Measurements from ENCODE around the gene PRMT9.

Gene PRMT9

GRCh38 chr4:147617841-147618691 is 65.9 kb downstream of the PRMT9 start:
- peak in 1 of 2 donors; percentile 50 for DNase-seq

GRCh38 chr4:147617173-147617840 is 66.7 kb downstream of the PRMT9 start, which contains the start of gene TMEM184C:
TMEM184C (plus strand) TSS chr4:147617397; CDS start chr4:147617957, 560 bp downstream.
- peak; percentile 97 to 98 for DNase-seq

GRCh38 chr4:147616849-147617172 is 67.2 kb downstream of the PRMT9 start:
- no peak for DNase-seq

- no peak for DNase-seq
Observed at GRCh38 chr4:147610686-147611085, 73.3 kb downstream of the PRMT9 start.

- no peak for DNase-seq
Observed at GRCh38 chr4:147607471-147607870, 76.5 kb downstream of the PRMT9 start.

- DNase-seq = no peak
Observed at GRCh38 chr4:147605499-147605898, 78.5 kb downstream of the PRMT9 start.

GRCh38 chr4:147599769-147600168 is 84.2 kb downstream of the PRMT9 start:
- no peak for DNase-seq

- DNase-seq = no peak
Observed at GRCh38 chr4:147599206-147599605, 84.8 kb downstream of the PRMT9 start.

- no peak for DNase-seq
Observed at GRCh38 chr4:147597561-147597960, 86.4 kb downstream of the PRMT9 start.

- no peak for DNase-seq
Observed at GRCh38 chr4:147596981-147597380, 87.0 kb downstream of the PRMT9 start.

GRCh38 chr4:147596377-147596776 is 87.6 kb downstream of the PRMT9 start:
- DNase-seq = no peak

- no peak for DNase-seq
Observed at GRCh38 chr4:147594578-147594977, 89.4 kb downstream of the PRMT9 start.

GRCh38 chr4:147594107-147594506 is 89.9 kb downstream of the PRMT9 start:
- no peak for DNase-seq

- DNase-seq = no peak
Observed at GRCh38 chr4:147591106-147591505, 92.9 kb downstream of the PRMT9 start.

GRCh38 chr4:147590249-147590920 is 93.6 kb downstream of the PRMT9 start:
- peak; percentile 15 to 38 for DNase-seq

- DNase-seq = no peak
Observed at GRCh38 chr4:147589586-147589985, 94.4 kb downstream of the PRMT9 start.
